GM21576 (cell line): ENCODE results near the gene TUFM.
"Not testable (repeated sequence)": the region's sequence is repeated elsewhere in the genome, so short reads cannot be mapped to it uniquely, and the experiment has no call there.

ENCODE experiments used
- ATAC-seq: cut with Tn5 transposase; IDR thresholded peaks from one replicate; pipeline ENCODE4 v1.9.1; 2021; ENCODE audit warnings: mild to moderate bottlenecking, moderate library complexity; ENCODE audit not compliant: unreplicated experiment

TUFM gene

DNA sequence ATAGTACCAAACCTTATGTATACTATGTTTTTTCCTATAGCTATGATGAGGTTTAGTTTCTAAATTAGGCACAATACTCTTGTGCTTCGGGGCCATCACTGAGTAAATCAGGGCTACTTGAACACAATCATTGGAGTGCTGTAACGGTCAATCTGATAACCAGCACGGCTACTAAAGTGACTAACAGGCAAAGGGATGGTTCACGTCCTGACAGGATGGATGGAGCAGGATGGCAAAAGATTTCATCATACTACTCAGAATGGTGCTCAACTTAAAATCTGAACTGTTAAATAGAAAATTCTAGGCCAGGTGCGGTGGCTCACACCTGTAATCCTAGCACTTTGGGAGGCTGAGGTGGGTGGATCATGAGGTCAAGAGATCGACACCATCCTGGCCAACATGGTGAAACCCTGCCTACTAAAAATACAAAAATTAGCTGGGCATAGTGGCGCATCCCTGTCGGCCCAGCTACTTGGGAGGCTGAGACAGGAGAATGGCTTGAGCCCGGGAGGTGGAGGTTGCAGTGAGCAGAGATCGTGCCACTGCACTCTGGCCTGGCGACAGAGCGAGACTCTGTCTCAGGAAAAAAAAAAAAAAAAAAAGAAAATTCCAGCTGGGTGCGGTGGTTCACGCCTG, 7.0 kb downstream of the TUFM start:
- ATAC-seq, result no peak

DNA sequence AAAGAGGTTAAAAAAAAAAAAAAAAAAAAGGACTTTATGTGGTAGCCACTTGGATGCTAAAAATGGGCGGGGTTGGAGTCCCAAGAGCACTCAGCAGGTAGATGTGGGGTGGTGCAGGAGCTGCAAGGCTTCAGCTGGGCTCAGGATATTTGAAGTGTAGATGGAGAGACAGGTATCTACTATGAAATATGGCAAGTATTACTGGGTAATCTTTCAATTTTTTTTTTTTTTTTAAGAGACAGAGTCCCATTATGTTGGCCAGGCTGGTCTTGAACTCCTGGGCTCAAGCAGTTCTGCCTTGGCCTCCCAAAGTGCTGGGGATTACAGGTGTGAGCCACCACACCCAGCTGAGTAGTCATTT, 7.6 kb downstream of the TUFM start:
- ATAC-seq, result no peak

DNA sequence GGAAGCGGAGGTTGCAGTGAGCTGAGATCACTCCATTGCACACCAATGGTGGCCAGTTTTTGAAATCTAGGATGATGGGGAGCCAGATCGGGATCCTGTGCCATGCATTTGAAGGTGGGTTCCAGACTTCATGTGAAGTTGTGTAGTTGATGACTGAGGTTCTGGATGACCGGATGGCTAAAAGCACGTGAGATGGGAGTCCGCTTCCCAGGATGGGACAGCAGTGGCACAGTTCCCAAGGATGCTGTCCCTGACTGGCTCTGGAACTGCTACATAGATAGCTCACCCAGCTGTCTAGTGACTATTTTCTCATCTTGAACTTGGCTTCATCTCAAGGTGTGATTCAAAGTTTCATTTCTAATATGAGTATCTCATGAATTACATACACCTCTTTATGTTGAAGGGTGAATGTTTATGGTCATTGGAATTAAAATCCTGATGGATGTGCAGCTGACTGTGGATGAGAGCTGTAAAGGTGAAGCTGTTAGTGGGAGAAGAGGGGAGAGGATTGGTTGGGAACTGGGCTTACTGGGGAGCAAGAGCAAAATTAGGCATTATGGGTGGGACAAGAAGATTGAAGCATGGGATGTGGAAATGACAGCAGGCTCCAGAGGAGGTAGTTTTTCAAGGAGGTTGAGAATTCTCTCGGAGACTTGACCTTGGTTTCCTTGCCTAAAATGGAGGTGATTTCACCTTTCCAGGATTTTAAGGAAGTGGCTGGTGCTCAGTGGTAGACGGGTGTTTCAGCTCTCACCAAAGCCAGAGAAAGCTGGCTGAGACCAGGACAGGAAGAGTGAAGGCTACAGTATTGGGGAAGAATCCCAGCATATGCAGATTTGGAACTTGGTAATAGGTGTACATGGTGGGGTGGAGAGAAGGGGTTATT, 8.2 kb downstream of the TUFM start:
- ATAC-seq, result no peak

DNA sequence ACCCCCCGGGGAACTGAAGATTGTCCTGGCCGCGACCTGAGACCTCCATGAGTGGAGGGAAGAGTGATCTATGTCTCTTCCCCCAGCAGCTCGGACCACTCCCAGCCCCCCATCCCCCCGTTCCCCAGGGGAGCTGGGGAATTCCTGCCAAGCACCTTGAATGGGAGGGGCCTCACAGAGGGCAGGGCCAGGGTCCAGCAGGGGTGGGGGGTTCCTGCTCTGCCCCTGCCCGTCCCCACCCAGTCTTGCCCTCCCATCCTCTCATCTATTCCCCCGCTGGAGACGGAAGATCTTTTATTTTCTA, 9.4 kb downstream of the TUFM start:
- ATAC-seq, result no peak

DNA sequence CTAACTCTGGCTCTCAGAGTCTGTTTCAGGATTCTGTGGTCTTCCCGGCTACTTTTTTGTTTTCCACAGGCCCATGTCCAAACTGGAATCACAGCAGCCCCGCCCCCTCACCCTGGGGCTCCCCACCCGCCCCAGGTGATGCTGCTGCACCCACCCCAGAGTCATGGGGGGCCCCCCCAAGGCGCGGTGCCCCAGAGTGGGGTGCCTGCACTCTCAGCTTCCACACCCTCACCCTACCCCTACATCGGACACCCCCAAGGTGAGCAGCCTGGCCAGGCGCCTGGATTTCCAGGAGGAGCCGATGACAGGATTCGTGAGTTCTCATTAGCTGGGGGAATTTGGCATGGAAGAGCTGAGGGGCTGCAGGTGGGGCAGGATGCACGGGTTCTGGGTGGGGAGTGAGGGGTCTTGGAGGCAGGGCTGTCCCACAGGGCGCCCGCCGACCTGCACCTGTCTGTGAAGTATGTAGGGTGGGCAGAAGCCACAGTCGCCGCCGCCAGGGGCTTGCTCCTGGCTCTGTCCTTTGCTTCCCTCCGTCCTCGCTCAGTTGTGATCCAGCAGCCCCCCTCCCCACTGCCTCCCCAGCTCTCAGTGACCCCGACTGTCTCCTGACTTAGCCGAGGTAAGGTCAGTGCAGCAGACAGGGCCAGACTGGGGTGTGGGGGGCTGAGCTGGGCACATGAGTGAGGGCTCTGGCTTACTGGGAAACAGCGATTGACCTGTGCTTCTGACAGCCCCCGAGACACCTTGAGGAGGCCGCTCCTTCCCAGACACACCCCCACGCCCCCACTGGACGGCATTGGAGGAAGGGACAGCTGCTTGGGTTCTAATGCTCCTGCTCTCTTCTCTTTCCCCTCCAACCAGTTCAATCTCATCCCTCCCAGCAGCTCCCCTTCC, 10.0 kb downstream of the TUFM start:
- ATAC-seq, result no peak

DNA sequence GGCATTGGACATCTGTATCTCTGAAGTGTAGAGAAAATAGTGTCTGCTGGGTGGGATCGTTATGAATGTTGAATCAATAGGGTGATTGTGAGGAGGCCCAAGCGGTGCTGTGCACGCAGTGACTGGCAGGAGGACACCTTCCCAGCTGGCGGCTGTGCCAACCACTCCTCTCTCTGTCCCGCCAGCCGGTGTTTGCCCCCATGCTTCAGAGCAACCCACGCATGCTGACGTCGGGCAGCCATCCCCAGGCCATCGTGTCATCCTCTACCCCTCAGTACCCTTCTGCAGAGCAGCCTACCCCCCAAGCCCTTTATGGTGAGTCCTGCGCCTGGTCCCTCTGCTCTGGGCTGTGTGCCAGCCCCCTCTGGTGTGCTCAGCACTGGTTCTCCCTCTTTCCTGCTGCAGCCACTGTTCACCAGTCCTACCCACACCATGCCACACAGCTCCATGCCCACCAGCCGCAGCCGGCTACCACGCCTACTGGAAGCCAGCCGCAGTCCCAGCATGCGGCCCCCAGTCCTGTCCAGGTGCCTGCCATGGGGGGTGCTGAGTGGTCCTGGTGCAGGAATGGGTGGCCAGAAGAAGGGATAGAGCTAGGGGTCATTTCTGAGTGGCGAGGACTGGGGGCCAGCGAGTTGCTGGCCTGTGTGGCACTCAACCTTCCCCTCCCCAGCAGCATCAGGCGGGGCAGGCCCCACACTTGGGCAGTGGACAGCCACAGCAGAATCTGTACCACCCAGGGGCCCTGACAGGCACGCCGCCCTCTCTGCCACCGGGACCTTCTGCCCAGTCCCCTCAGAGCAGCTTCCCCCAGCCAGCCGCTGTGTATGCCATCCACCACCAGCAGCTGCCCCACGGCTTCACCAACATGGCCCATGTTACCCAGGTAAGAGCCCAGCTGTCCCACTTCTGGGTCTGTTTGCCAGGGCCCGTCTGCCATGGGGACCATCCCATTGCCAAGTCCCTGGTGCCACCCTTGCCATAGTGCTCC, 11.0 kb downstream of the TUFM start:
- ATAC-seq, result no peak

DNA sequence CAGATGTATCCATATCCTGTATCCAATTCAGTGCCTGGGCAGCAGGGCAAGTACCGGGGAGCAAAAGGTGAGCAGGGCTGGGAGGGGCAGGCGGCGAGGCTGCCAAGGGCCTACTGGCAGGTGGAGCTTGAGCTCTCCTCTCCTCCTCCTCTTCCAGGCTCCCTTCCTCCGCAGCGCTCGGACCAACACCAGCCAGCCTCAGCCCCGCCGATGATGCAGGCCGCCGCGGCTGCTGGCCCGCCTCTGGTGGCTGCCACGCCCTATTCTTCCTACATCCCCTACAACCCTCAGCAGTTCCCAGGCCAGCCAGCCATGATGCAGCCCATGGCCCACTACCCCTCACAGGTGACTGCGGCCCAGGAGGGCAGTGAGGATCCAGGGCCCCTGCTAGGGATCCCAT, 11.8 kb downstream of the TUFM start:
- no peak for ATAC-seq

DNA sequence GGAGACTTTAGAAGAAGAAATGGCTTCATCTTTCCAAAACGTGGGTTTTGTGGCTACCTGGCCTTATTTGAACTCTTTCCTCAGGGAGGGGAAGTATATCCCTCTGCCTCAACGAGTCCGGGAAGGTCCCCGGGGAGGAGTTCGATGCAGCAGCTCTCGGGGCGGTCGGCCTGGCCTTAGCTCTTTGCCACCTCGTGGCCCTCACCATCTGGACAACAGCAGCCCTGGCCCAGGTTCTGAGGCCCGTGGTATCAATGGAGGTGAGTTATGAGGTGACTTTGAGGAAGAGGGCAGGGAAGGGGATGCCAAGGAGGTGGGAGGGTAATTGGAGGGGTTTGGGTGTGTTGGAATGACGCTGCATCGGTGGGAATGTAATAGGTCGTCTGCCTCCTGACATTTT, 15.6 kb downstream of the TUFM start:
- ATAC-seq, result no peak

DNA sequence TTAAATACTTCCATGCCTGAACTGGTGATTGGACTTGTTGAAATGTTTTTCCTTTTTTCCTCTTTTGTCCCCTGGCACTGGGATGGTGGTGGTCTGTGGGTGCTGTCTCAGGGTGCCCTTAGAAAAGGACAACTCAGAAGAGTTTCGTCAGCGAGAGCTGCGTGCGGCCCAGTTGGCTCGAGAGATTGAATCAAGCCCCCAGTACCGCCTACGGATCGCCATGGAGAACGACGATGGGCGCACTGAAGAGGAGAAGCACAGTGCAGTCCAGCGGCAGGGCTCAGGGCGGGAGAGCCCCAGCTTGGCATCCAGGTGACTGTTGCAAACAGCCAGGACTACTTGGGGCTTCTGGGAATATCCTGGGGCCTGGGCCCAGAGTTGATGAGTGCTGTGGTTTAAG, 16.4 kb downstream of the TUFM start:
- ATAC-seq, result no peak

DNA sequence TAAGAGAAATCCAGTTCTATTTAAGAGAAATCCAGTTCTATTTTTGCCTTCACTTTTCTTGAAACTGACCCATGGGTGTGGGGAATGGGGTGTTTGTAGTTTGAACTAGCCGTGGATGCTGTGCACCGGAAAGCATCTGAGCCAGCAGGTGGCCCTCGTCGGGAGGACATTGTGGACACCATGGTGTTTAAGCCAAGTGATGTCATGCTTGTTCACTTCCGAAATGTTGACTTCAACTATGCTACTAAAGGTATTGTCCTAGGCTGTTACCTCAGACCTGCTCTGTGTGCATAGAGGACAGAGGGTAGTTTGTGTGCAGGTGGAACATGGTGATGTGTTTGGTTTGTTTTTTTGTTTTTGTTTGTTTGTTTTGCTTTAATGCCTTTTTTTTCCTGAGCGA, 20.0 kb downstream of the TUFM start:
- no peak for ATAC-seq

DNA sequence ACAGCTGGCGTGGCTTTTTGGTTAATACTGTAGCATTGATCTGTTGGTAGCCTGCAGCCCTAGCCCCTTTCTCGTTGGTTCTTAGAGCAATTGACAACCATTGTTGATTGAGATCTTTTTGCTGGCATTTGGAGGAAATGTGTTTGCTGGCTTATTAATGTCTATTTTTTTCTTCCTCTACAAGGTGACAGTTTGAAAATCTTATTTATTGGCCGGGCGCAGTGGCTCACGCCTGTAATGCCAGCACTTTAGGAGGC, 21.5 kb downstream of the TUFM start:
- ATAC-seq, result no peak

DNA sequence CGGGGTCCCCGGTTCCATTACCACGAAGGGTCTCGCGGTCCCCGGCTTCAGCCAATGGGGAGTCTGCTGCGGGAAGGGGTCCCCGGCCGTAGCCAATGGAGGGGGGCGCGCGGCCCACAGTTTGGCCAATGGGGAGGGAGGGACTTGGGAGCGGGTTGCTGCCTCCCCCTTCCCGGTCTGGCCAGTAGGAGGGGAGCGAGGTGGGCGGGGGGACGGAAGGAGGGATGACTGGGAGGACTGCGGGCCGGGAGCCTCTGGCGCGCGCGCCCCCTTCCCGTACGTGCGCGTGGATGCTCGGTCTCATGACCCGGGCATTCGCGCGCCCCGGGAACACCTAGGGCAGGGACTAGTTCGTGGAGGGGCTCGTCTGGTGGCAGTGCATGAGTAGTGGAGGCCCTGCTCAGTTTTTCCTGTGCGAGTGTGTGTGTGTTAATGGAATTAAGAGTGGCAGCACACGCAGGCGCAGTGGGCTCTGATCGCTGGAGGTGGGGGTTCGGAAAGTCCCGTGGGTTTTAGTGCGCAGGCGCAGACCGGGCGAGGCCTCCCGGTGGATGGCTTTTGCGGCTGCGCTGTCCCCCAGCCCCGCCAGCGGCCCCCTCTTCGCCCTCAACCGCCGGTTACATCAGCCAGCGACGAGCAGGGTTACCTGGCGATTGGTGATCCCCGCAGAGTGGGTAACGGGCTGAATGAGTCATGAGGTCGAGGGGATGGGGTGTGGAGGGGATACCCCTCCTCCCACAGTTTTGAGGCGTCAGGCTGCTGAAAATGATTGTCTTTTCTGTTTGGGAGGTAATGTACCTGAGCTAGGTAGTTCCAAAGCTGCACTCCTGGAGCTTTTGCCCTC, 22.1 kb downstream of the TUFM start:
- peak; percentile 57 for ATAC-seq

DNA sequence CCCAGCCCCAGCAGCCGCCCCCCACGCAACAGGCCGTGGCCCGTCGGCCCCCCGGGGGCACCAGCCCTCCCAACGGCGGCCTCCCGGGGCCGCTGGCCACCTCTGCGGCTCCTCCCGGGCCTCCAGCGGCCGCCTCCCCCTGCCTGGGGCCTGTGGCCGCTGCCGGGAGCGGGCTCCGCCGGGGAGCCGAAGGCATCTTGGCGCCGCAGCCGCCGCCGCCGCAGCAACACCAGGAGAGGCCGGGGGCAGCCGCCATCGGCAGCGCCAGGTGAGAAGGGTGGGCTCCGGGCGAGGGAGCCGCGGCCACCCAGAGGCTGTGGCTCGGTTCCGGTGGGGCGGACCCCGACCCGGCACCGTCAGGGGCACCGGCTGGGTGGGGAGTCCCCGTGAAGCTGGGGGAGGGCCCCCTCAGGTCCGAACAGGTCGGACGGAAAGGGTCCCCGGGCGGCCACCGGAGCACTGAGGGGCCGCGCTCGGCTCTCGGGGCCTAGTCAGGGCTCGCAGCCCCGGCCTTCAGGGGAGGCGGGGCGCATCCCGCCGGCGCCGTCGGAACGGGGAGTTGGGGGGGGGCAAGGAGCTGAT, 22.8 kb downstream of the TUFM start:
- peak; percentile 18 for ATAC-seq

DNA sequence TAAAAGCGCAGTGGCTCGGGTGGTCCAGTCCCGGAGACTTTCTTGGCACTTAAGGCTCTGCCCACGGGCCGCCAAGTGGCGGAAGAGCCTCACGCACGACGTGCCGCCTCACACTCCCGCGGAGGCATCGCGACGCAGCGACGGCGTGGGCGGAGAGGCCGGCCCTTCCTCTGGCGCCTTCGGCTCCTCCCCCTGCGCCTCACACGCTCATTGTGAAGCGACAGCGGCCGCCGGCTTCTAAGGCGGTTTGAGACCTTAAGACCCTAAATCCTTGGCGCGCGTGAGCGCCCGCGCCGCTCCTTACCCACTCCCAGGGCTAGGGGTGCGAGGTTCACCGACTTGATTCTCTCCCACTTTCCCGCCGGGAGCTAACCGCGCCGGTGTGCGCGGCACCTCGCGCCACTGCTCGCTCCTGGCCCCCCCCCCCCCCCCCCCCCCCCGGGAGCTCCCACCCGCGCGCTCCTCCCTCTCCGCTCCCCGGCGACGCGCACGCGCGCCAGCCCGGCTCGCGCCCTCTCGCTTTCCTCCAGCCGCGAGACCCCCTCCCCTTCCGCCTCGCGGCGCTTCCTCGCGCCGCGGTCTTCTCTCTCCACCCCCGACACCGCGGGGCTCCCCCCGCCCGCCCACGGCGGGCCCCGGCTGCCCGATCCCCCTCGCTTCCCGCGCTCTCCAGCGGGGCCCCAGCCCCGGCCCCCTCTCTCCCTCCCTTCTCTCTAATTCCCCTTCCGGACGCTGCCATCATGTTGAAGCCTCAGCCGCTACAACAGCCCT, 23.4 kb downstream of the TUFM start, which contains the start of gene ATXN2L:
Gene ATXN2L (plus strand): TSS at position 480 of the 771 bp plus-strand sequence. CDS start 261 bp downstream, at position 741.
- peak; percentile 46 for ATAC-seq

DNA sequence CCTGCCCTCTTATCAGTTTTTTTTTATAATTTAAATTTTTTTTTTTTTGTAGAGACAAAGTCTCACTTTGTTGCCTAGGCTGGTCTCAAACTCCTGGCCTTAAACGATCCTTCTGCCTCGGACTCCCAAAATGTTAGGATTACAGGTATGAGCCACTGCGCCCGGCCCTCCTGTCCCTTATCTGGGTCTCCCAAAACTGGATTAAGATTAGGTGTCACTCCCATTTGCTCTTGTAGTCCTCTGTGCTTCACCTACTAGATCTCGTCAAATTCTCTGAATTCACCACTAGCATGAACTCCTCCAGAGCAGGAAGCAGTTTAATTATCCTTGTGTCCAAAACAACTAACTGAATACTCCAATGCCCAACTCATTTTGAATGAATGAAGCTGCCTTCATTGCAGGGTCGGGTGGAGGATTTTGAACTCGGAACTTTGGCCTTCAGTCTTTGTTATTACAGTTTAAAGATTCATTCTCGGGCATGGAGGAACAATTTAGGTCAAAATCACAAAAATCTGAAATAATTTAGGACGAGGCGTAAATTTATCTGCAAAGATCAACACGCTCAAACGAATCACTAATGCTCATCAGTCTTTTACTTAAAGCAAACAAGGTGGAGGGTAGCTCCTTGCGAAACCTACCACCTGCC, 24.2 kb downstream of the TUFM start:
- no peak for ATAC-seq

DNA sequence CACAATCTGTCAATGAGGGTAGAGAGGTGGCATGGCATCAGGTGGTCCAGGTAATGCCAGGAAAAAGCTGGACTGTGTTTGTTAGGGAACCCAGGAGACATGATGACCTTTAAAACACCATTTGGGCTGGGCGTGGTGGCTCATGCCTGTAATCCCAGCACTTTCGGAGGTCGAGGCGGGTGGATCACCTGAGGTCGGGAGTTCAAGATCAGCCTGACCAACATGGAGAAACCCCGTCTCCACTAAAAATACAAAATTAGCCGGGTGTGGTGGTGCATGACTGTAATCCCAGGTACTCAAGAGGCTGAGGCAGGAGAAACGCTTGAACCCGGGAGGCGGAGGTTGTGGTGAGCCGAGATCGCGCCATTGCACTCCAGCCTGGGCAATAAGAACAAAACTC, 25.6 kb downstream of the TUFM start:
- ATAC-seq, result not testable (repeated sequence)

DNA sequence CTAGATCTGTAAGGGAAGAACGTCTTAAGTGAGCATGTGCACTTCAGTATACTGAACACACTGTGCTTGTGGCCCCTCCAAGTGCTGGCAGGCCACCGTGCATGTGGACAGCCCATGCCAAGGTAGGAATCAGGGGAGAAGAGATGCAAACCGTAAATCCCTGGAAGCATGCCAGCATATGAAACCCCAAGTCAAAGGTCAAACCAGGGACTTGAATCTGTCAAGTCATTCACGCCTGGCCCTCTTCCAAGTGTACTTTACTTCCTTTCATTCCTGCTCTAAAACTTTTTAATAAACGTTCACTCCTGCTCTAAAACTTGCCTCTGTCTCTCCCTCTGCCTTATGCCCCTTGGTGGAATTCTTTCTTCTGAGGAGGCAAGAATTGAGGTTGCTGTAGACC, 26.1 kb downstream of the TUFM start:
- ATAC-seq, result no peak

DNA sequence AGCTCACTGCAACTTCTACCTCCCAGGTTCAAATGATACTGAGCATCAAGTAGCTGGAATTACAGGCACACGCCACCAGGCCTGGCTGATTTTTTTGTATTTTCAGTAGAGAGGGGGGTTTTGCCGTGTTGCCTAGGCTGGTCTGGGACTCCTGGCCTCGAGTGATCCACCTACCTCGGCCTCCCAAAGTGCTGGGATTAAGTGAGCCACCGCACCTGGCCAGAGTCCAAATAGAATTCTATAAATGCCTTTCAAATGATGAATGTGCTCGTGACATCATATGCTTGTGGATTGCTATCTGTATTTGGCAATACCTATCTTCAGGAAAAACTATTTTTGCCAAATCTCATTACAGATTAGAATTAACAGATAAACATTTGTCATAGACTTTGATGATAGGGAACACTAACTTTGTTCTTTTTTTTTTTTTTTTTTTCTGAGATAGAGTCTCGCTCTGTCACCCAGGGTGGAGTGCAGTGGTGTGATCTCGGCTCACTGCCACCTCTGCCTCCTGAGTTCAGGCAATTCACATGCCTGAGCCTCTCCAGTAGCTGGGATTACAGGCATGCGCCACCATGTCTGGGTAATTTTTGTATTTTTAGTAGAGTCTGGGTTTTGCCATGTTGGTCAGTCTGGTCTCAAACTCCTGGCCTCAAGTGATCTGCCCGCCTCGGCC, 38.6 kb downstream of the TUFM start:
- ATAC-seq, result not testable (repeated sequence)
